Esophagus muscularis mucosa (tissue), 4 donors: ENCODE data around the gene RPS3A. TPM values are rescaled to one million over a fixed set of nuclear protein-coding genes. Genes with fewer than 3 reads are reported as not detected.
A peak's percentile ranks its signal among the peaks of the same experiment; 100 is the strongest.
"Not testable (repeated sequence)": the region's sequence is repeated elsewhere in the genome, so short reads cannot be mapped to it uniquely, and the experiment has no call there.

Experiments used
- DNase-seq: peaks from one replicate; pipeline ENCODE4 v3.0.0-alpha.2; 2017; ENCODE audit errors: extremely low spot score
- H3K27ac ChIP-seq, 4 donors: fragments of 200-600 bp; sonication (generic); replicated peaks in 1 of 4; 1 replicate in 3 of 4; 2 replicates in 1 of 4; pipeline ENCODE4 v1.5.1; 2016 to 2019; ENCODE audit warnings: mild to moderate bottlenecking in 1 of 4
- H3K27me3 ChIP-seq, 4 donors: fragments of 200-600 bp; sonication (generic); one replicate each; pipeline versions ENCODE4 v1.5.1 to v1.6.0; 2016 to 2019
- H3K36me3 ChIP-seq, 4 donors: fragments of 200-600 bp; sonication (generic); one replicate each; pipeline ENCODE4 v1.5.1; 2016 to 2019
- H3K4me1 ChIP-seq, 4 donors: fragments of 200-600 bp; sonication (generic); one replicate each; pipeline ENCODE4 v1.5.1; 2016 to 2019
- H3K4me3 ChIP-seq, 4 donors: fragments of 200-600 bp; sonication (generic); 1 replicate in 2 of 4; 2 replicates in 2 of 4; pipeline ENCODE4 v1.5.1; 2016 to 2019; ENCODE audit warnings: mild to moderate bottlenecking in 4 of 4, moderate library complexity in 1 of 4
- H3K9me3 ChIP-seq, 4 donors: fragments of 200-600 bp; sonication (generic); 1 replicate in 3 of 4; 2 replicates in 1 of 4; pipeline ENCODE4 v1.5.1; 2016 to 2019
- CTCF ChIP-seq, 3 experiments: fragments of 200-600 bp in 2 of 3; fragments of 450-650 bp in 1 of 3; sonication (generic) in 2 of 3; IDR thresholded peaks; one replicate each; pipeline ENCODE4 v1.5.1; 2017 to 2019; ENCODE audit warnings: antibody characterized with exemption in 3 of 3, mild to moderate bottlenecking in 2 of 3, moderate library complexity in 1 of 3
- EP300 ChIP-seq: sonication (generic); formaldehyde crosslinking; IDR thresholded peaks from one replicate; pipeline ENCODE4 v1.6.1; 2017; ENCODE audit warnings: antibody characterized with exemption
- POLR2A ChIP-seq: fragments of 450-650 bp; IDR thresholded peaks from one replicate; pipeline ENCODE4 v1.6.1; 2017; ENCODE audit warnings: antibody characterized with exemption, moderate library complexity, mild to moderate bottlenecking, low read depth
- POLR2AphosphoS5 ChIP-seq, 2 donors: sonication (generic); formaldehyde crosslinking; IDR thresholded peaks; one replicate each; pipeline ENCODE4 v1.6.1; 2017; ENCODE audit warnings: antibody characterized with exemption in 2 of 2
- WGBS: methylation state at CpG from one replicate; pipeline ENCODE4 v1.1.5; 2018; 5-methylcytosine and 5-hydroxymethylcytosine counted together
- intact Hi-C: fragments of 100-400 bp; cut with DNase I; formaldehyde crosslinking; loops from one replicate; pipeline ENCODE4 v1.15.1; 2023
- total RNA-seq, 4 donors: library from RNA; depleted of rRNA; stranded (reverse); fragments of >200 nt; gene quantifications; one replicate each; pipeline versions ENCODE4 v1.1.0 to v1.2.1, GENCODE V29; 2016

RPS3A gene
- total RNA-seq = 1,000 to 10,000 TPM; 1,272 to 4,454 (median 2,978) TPM

- peaks cover 21 to 41% (median 34%) of the 10 kb centered on the region in 4 donors for H3K36me3 ChIP-seq
- H3K9me3 ChIP-seq = no peaks in the 10 kb centered on the region
- peak within 1 kb of the TSS; percentile 72 to 90 (median 77) for H3K4me3 ChIP-seq
- no peaks in the 10 kb centered on the region for H3K27me3 ChIP-seq
- WGBS = 0% methylated on average over 41 of the region's 69 CpGs
- intact Hi-C loops = loop anchor here (10.0 kb wide), 1 partner anchor 1685 kb away; no protein-coding TSS in a partner anchor
- H3K4me1 ChIP-seq = peaks cover 21 to 45% (median 34%) of the 10 kb centered on the region in 4 donors
- TF ChIP-seq POLR2A (no peak), EP300 (no peak), CTCF (IDR thresholded peaks at IDR 0.05) (peak; percentile 81 to 95 (median 91)), POLR2AphosphoS5 (IDR thresholded peaks at IDR 0.05) (peak; percentile 94 to 96)
- H3K27ac ChIP-seq = peak within 1 kb of the TSS; percentile 89 to 92 (median 91)
- peak; percentile 98 for DNase-seq
Observed at GRCh38 chr4:151099229-151099975, at the start of gene RPS3A. RPS3A (plus strand) TSS chr4:151099628; CDS start chr4:151099653, 25 bp downstream.

- intact Hi-C loops = no loop called here
- Histone ChIP-seq H3K9me3 (no peaks in the 10 kb centered on the region), H3K27ac (no peak overlapping the region), H3K36me3 (no peaks in the 10 kb centered on the region), H3K27me3 (no peaks in the 10 kb centered on the region), H3K4me3 (no peak overlapping the region), H3K4me1 (no peaks in the 10 kb centered on the region)
- WGBS = 97% methylated on average over 3 of the region's 3 CpGs
- TF ChIP-seq CTCF (IDR thresholded peaks at IDR 0.05) (no peak), POLR2AphosphoS5 (IDR thresholded peaks at IDR 0.05) (no peak), POLR2A (no peak), EP300 (no peak)
- DNase-seq = no peak
Observed at GRCh38 chr4:151052785-151053184, 46.6 kb upstream of the RPS3A start.

GRCh38 chr4:151055539-151055938 is 43.9 kb upstream of the RPS3A start:
- H3K27me3 ChIP-seq = no peaks in the 10 kb centered on the region
- DNase-seq = no peak
- TF ChIP-seq CTCF (IDR thresholded peaks at IDR 0.05) = no peak
- WGBS = 50% methylated on average over 1 of the region's 1 CpG
- H3K27ac ChIP-seq = no peak overlapping the region
- H3K9me3 ChIP-seq = no peaks in the 10 kb centered on the region
- intact Hi-C loops = no loop called here
- H3K4me1 ChIP-seq = no peaks in the 10 kb centered on the region
- H3K4me3 ChIP-seq = no peak overlapping the region
- no peaks in the 10 kb centered on the region for H3K36me3 ChIP-seq

GRCh38 chr4:151063143-151063542 is 36.3 kb upstream of the RPS3A start:
- intact Hi-C loops, H3K36me3 ChIP-seq, H3K27me3 ChIP-seq, H3K27ac ChIP-seq, H3K4me3 ChIP-seq, DNase-seq, H3K9me3 ChIP-seq, H3K4me1 ChIP-seq: not testable (repeated sequence)
- 93% methylated on average over 3 of the region's 3 CpGs for WGBS

- 57% methylated on average over 5 of the region's 5 CpGs for WGBS
- TF ChIP-seq POLR2A = no peak
- TF ChIP-seq POLR2AphosphoS5 (IDR thresholded peaks at IDR 0.05) = no peak
- TF ChIP-seq CTCF (IDR thresholded peaks at IDR 0.05) = no peak
- no peak for TF ChIP-seq EP300
- H3K4me1 ChIP-seq = no peaks in the 10 kb centered on the region
Observed at GRCh38 chr4:151067316-151067970, 32.0 kb upstream of the RPS3A start.

More at GRCh38 chr4:151067316-151067970, 32.0 kb upstream of the RPS3A start:
- Histone ChIP-seq H3K9me3 (no peaks in the 10 kb centered on the region), H3K4me3 (no peak overlapping the region), H3K27ac (no peak overlapping the region), H3K36me3 (no peaks in the 10 kb centered on the region), H3K27me3 (no peaks in the 10 kb centered on the region)
- intact Hi-C loops = no loop called here
- no peak for DNase-seq
